ENCODE data around the gene UNCX. TPM values are rescaled to one million over a fixed set of nuclear protein-coding genes. Genes with fewer than 3 reads are reported as not detected.

UNCX gene
- total RNA-seq, 1 experiment from 2014 or later, result not detected

- no peak for DNase-seq (ENCODE audit: extremely low read depth, low read depth)
Observed at GRCh38 chr7:1242606-1243289, 10.1 kb downstream of the UNCX start.

- DNase-seq (ENCODE audit: extremely low read depth, low read depth), result no peak
Observed at GRCh38 chr7:1243290-1243963, 10.8 kb downstream of the UNCX start.

GRCh38 chr7:1243964-1244416 lies 11.3 kb downstream of the UNCX start:
- no peak for DNase-seq (ENCODE audit: extremely low read depth, low read depth)

GRCh38 chr7:1244700-1245523 lies 12.2 kb downstream of the UNCX start:
- no peak for DNase-seq (ENCODE audit: extremely low read depth, low read depth)

GRCh38 chr7:1245524-1246050 lies 12.9 kb downstream of the UNCX start:
- DNase-seq (ENCODE audit: extremely low read depth, low read depth), result no peak

- no peak for DNase-seq (ENCODE audit: extremely low read depth, low read depth)
Observed at GRCh38 chr7:1246160-1246870, 13.6 kb downstream of the UNCX start.

- DNase-seq (ENCODE audit: extremely low read depth, low read depth), result no peak
Observed at GRCh38 chr7:1246871-1247526, 14.3 kb downstream of the UNCX start.

- no peak for DNase-seq (ENCODE audit: extremely low read depth, low read depth)
Observed at GRCh38 chr7:1247527-1248041, 14.9 kb downstream of the UNCX start.

- no peak for DNase-seq (ENCODE audit: extremely low read depth, low read depth)
Observed at GRCh38 chr7:1248143-1248915, 15.7 kb downstream of the UNCX start.

- DNase-seq (ENCODE audit: extremely low read depth, low read depth), result no peak
Observed at GRCh38 chr7:1248916-1249581, 16.4 kb downstream of the UNCX start.

GRCh38 chr7:1249731-1250130 lies 17.1 kb downstream of the UNCX start:
- no peak for DNase-seq (ENCODE audit: extremely low read depth, low read depth)

- DNase-seq (ENCODE audit: extremely low read depth, low read depth), result no peak
Observed at GRCh38 chr7:1250901-1251300, 18.2 kb downstream of the UNCX start.

GRCh38 chr7:1251796-1252539 lies 19.3 kb downstream of the UNCX start:
- no peak for DNase-seq (ENCODE audit: extremely low read depth, low read depth)

- no peak for DNase-seq (ENCODE audit: extremely low read depth, low read depth)
Observed at GRCh38 chr7:1252540-1253090, 19.9 kb downstream of the UNCX start.

- no peak for DNase-seq (ENCODE audit: extremely low read depth, low read depth)
Observed at GRCh38 chr7:1253681-1254181, 21.1 kb downstream of the UNCX start.

GRCh38 chr7:1254281-1255079 lies 21.8 kb downstream of the UNCX start:
- DNase-seq (ENCODE audit: extremely low read depth, low read depth), result no peak

Measured in NCI-H460 (cell line).